Smooth muscle cell of the pulmonary artery (primary cell): Measurements from ENCODE around the gene PDE4B. TPM values are rescaled to one million over a fixed set of nuclear protein-coding genes. Genes with fewer than 3 reads are reported as not detected.

ENCODE experiments used
- total RNA-seq: library from RNA; depleted of rRNA; stranded (reverse); fragments of >200 nt; gene quantifications from 2 replicates; pipeline ENCODE4 v1.2.3, GENCODE V29; 2014

The PDE4B gene
- total RNA-seq = 23.6 and 34.4 TPM in 2 replicates

GRCh38 chr1:65792669-65793358, at the start of gene PDE4B:
Gene PDE4B (plus strand): TSS chr1:65792895.

